Stomach (tissue), 9 donors: ENCODE data around the gene SCAMP4. TPM values are rescaled to one million over a fixed set of nuclear protein-coding genes. Genes with fewer than 3 reads are reported as not detected.

Source experiments
- DNase-seq, 2 donors: peaks; one replicate each; pipeline versions ENCODE4 v3.0.0 to v3.0.0-alpha.2; 2013 to 2019
- H3K27ac ChIP-seq, 5 donors: fragments of 200-600 bp in 4 of 5; sonication (generic) in 4 of 5; one replicate each; pipeline ENCODE4 v1.5.1; 2013 to 2019; ENCODE audit warnings: mild to moderate bottlenecking in 1 of 5, moderate library complexity in 1 of 5
- H3K27me3 ChIP-seq, 3 donors: fragments of 200-600 bp; sonication (generic); one replicate each; pipeline ENCODE4 v1.5.1; 2017 to 2019; ENCODE audit warnings: mixed run types in 1 of 3
- H3K36me3 ChIP-seq, 4 donors: fragments of 200-600 bp; sonication (generic); 1 replicate in 3 of 4; 2 replicates in 1 of 4; pipeline ENCODE4 v1.5.1; 2016 to 2019
- H3K4me1 ChIP-seq, 4 donors: fragments of 200-600 bp; sonication (generic); one replicate each; pipeline ENCODE4 v1.5.1; 2016 to 2019
- H3K4me3 ChIP-seq, 4 donors: fragments of 200-600 bp; sonication (generic) in 3 of 4; one replicate each; pipeline ENCODE4 v1.5.1; 2016 to 2019; ENCODE audit warnings: mild to moderate bottlenecking in 1 of 4
- H3K9me3 ChIP-seq, 4 donors: fragments of 200-600 bp; sonication (generic); one replicate each; pipeline ENCODE4 v1.5.1; 2016 to 2019
- CTCF ChIP-seq, 7 experiments: fragments of 450-650 bp in 4 of 7; fragments of 200-600 bp in 3 of 7; sonication (generic) in 3 of 7; IDR thresholded peaks; one replicate each; pipeline ENCODE4 v1.5.1; 2016 to 2019; ENCODE audit warnings: antibody characterized with exemption in 7 of 7, control low read depth in 2 of 7, mild to moderate bottlenecking in 1 of 7
- EP300 ChIP-seq: sonication (generic); formaldehyde crosslinking; IDR thresholded peaks from one replicate; pipeline ENCODE4 v1.6.1; 2017; ENCODE audit warnings: antibody characterized with exemption
- POLR2A ChIP-seq, 4 donors: fragments of 450-650 bp; IDR thresholded peaks; one replicate each; pipeline ENCODE4 v1.6.1; 2016; ENCODE audit warnings: antibody characterized with exemption in 4 of 4, control low read depth in 2 of 4, mild to moderate bottlenecking in 1 of 4, moderate library complexity in 1 of 4
- POLR2AphosphoS5 ChIP-seq, 3 donors: sonication (generic); formaldehyde crosslinking; IDR thresholded peaks; one replicate each; pipeline ENCODE4 v1.6.1; 2016; ENCODE audit warnings: antibody characterized with exemption in 3 of 3
- WGBS, 5 donors: extraction: QIAGEN DNeasy Blood & Tissue Kit in 3 of 5; methylation state at CpG; one replicate each; pipeline versions ENCODE4 v1.1.5 to v1.1.7; 2013 to 2018; 5-methylcytosine and 5-hydroxymethylcytosine counted together
- intact Hi-C: fragments of 100-400 bp; cut with DNase I; formaldehyde crosslinking; loops from one replicate; pipeline ENCODE4 v1.15.1; 2023; ENCODE audit warnings: low total_unique reads
- polyA plus RNA-seq, 3 donors: library from polyadenylated mRNA; stranded (reverse); fragments of 200-250 nt; gene quantifications; one replicate each; pipeline ENCODE4 v1.2.3, GENCODE V29; 2013
- total RNA-seq, 5 donors: library from RNA; depleted of rRNA; stranded (reverse); fragments of >200 nt; gene quantifications; one replicate each; pipeline versions ENCODE4 v1.1.0 to v1.2.3, GENCODE V29; 2014 to 2016
- donor health status: healthy with polysubstance abuse.
- donor health status: Bipolar disorder and iron deficiency.
- donor health status: healthy.

Gene SCAMP4
- total and polyA plus RNA-seq, 8 donors = 7.8 to 77.6 (median 18.6) TPM

- Histone ChIP-seq H3K4me3 (peak overlapping the region in 2 of 4 donors; percentile 17 to 66), H3K36me3 (peaks cover 0 to 1% (median under 1%) of the 10 kb centered on the region in 4 donors), H3K4me1 (peaks cover 80 to 85% (median 82%) of the 10 kb centered on the region in 4 donors), H3K27me3 (peaks cover 0 to 9% (median 0%) of the 10 kb centered on the region in 3 donors), H3K9me3 (no peaks in the 10 kb centered on the region), H3K27ac (peak overlapping the region in 4 of 5 donors; percentile 35 to 93 (median 86))
- 49 to 65% (median 60%) methylated on average over 18 of the region's 18 CpGs for WGBS, 5 donors
- intact Hi-C loops = no loop called here
- TF ChIP-seq CTCF (IDR thresholded peaks at IDR 0.05) (no peak), POLR2AphosphoS5 (IDR thresholded peaks at IDR 0.05) (no peak)
- peak in 1 of 2 donors; percentile 57 for DNase-seq
These were observed 45.8 kb upstream of the SCAMP4 start for GRCh38 chr19:1859331-1859781.

GRCh38 chr19:1860042-1860775 lies 45.0 kb upstream of the SCAMP4 start:
- H3K27me3 ChIP-seq = peaks cover 0 to 9% (median 0%) of the 10 kb centered on the region in 3 donors
- no peaks in the 10 kb centered on the region for H3K36me3 ChIP-seq
- peak in 1 of 2 donors; percentile 96 for DNase-seq
- no peaks in the 10 kb centered on the region for H3K9me3 ChIP-seq
- peak overlapping the region in 4 of 5 donors; percentile 7 to 93 (median 86) for H3K27ac ChIP-seq
- H3K4me1 ChIP-seq = peaks cover 72 to 85% (median 81%) of the 10 kb centered on the region in 4 donors
- TF ChIP-seq CTCF (IDR thresholded peaks at IDR 0.05) (no peak), EP300 (no peak), POLR2A (IDR thresholded peaks at IDR 0.05) (no peak), POLR2AphosphoS5 (IDR thresholded peaks at IDR 0.05) (no peak)
- 24 to 43% (median 28%) methylated on average over 9 to 32 of the region's 32 CpGs for WGBS, 5 donors
- H3K4me3 ChIP-seq = peak overlapping the region in 2 of 4 donors; percentile 17 to 66
- intact Hi-C loops = no loop called here

GRCh38 chr19:1860821-1861598 lies 44.2 kb upstream of the SCAMP4 start:
- DNase-seq = peak in 1 of 2 donors; percentile 42
- H3K27ac ChIP-seq = peak overlapping the region in 4 of 5 donors; percentile 29 to 93 (median 81)
- no peaks in the 10 kb centered on the region for H3K36me3 ChIP-seq
- H3K27me3 ChIP-seq = peaks cover 0 to 9% (median 0%) of the 10 kb centered on the region in 3 donors
- H3K4me1 ChIP-seq = peaks cover 64 to 79% (median 76%) of the 10 kb centered on the region in 4 donors
- WGBS, 5 donors = 54 to 74% (median 67%) methylated on average over 24 to 28 of the region's 28 CpGs
- no peak for TF ChIP-seq EP300
- no peak for TF ChIP-seq POLR2A (IDR thresholded peaks at IDR 0.05)
- TF ChIP-seq POLR2AphosphoS5 (IDR thresholded peaks at IDR 0.05) = no peak
- no peak for TF ChIP-seq CTCF (IDR thresholded peaks at IDR 0.05)
- peak overlapping the region in 3 of 4 donors; percentile 66 to 89 (median 87) for H3K4me3 ChIP-seq
- H3K9me3 ChIP-seq = no peaks in the 10 kb centered on the region
- intact Hi-C loops = no loop called here

- WGBS, 5 donors = 40 to 49% (median 44%) methylated on average over 23 of the region's 23 CpGs
- peaks cover 0 to 9% (median 0%) of the 10 kb centered on the region in 3 donors for H3K27me3 ChIP-seq
- no peaks in the 10 kb centered on the region for H3K36me3 ChIP-seq
- H3K4me1 ChIP-seq = peaks cover 58 to 73% (median 70%) of the 10 kb centered on the region in 4 donors
- TF ChIP-seq EP300 = no peak
- TF ChIP-seq POLR2AphosphoS5 (IDR thresholded peaks at IDR 0.05) = no peak
- no peak for TF ChIP-seq CTCF (IDR thresholded peaks at IDR 0.05)
- TF ChIP-seq POLR2A (IDR thresholded peaks at IDR 0.05) = no peak
- DNase-seq = peak in 1 of 2 donors; percentile 46
- peak overlapping the region in 4 of 5 donors; percentile 70 to 93 (median 81) for H3K27ac ChIP-seq
- H3K9me3 ChIP-seq = no peaks in the 10 kb centered on the region
- H3K4me3 ChIP-seq = peak overlapping the region; percentile 66 to 89 (median 84)
- intact Hi-C loops = no loop called here
These were observed 43.6 kb upstream of the SCAMP4 start for GRCh38 chr19:1861599-1862031.
